B cell (primary cell): ENCODE measurements around the gene HACD4. TPM values are rescaled to one million over a fixed set of nuclear protein-coding genes. Genes with fewer than 3 reads are reported as not detected.
"Not testable (repeated sequence)": the region's sequence is repeated elsewhere in the genome, so short reads cannot be mapped to it uniquely, and the experiment has no call there.

Experiments used
- ATAC-seq: fragments of 200-7000 bp; cut with Tn5 transposase; one replicate; pipeline ENCODE4 v1.10.0; 2021; ENCODE audit warnings: low read depth, mild to moderate bottlenecking, moderate number of reproducible peaks, moderate library complexity
- CTCF ChIA-PET: fragments of 350-600 bp; sonication (Branson Sonifier 250); formaldehyde crosslinking; loops from one replicate; lab custom pipeline; 2021; ENCODE audit warnings: antibody characterized with exemption, inconsistent platforms; lab: Charles Lee
- POLR2A ChIA-PET: fragments of 350-600 bp; sonication (Branson Sonifier 250); formaldehyde crosslinking; loops from one replicate; lab custom pipeline; 2021; ENCODE audit warnings: antibody characterized with exemption; lab: Charles Lee
- DNase-seq: peaks from one replicate; pipeline ENCODE4 v3.0.0; 2013
- H2AFZ ChIP-seq: 2 replicates; pipeline ENCODE4 v1.6.1; 2012; ENCODE audit warnings: mild to moderate bottlenecking, low read depth, low read length; ENCODE audit not compliant: insufficient read depth, poor library complexity, severe bottlenecking
- H3K27ac ChIP-seq, 2 donors: 1 replicate in 1 of 2; 2 replicates in 1 of 2; pipeline ENCODE4 v1.5.1; 2012 to 2013; ENCODE audit warnings: low read length in 2 of 2, mild to moderate bottlenecking in 2 of 2, moderate library complexity in 1 of 2
- H3K27me3 ChIP-seq, 4 experiments: fragments of 200-600 bp in 1 of 4; sonication (generic) in 1 of 4; replicated peaks in 1 of 4; 1 replicate in 2 of 4; 2 replicates in 2 of 4; pipeline versions ENCODE4 v1.6.1 to v1.7.0; 2013 to 2016; ENCODE audit warnings: low read length in 3 of 4, mild to moderate bottlenecking in 2 of 4, mixed read lengths in 1 of 4, moderate library complexity in 1 of 4; ENCODE audit not compliant: insufficient read depth in 4 of 4, control insufficient read depth in 3 of 4; ENCODE audit errors: control extremely low read depth in 1 of 4
- H3K36me3 ChIP-seq, 2 experiments: replicated peaks in 1 of 2; 1 replicate in 1 of 2; 2 replicates in 1 of 2; pipeline versions ENCODE4 v1.6.1 to v1.7.1; 2013; ENCODE audit warnings: low read length in 1 of 2; ENCODE audit not compliant: insufficient read depth in 2 of 2, control insufficient read depth in 1 of 2; ENCODE audit errors: control extremely low read depth in 1 of 2, extremely low read depth in 1 of 2
- H3K4me1 ChIP-seq, 2 donors: fragments of 200-600 bp in 1 of 2; sonication (generic) in 1 of 2; 1 replicate in 1 of 2; 2 replicates in 1 of 2; pipeline versions ENCODE4 v1.5.1 to v1.6.1; 2013 to 2017; ENCODE audit warnings: low read length in 2 of 2; ENCODE audit not compliant: control insufficient read depth in 2 of 2, insufficient read depth in 2 of 2
- H3K4me2 ChIP-seq: replicated peaks from 2 replicates; pipeline ENCODE3; 2012; ENCODE audit warnings: mild to moderate bottlenecking, low read depth, low read length; ENCODE audit not compliant: poor library complexity, severe bottlenecking
- H3K4me3 ChIP-seq, 5 experiments: fragments of 200-600 bp in 1 of 5; sonication (generic) in 1 of 5; 1 replicate in 3 of 5; 2 replicates in 2 of 5; pipeline versions ENCODE4 v1.5.1 to v1.7.0; 2011 to 2016; ENCODE audit warnings: low read length in 4 of 5, mild to moderate bottlenecking in 4 of 5, low read depth in 2 of 5, control low read depth in 1 of 5, moderate library complexity in 1 of 5; ENCODE audit not compliant: insufficient read depth in 1 of 5; ENCODE audit errors: control extremely low read depth in 1 of 5, extremely low read depth in 1 of 5
- H3K79me2 ChIP-seq: fragments of 200-600 bp; sonication (generic); one replicate; pipeline ENCODE4 v1.6.0; 2016; ENCODE audit warnings: low read length; ENCODE audit not compliant: control insufficient read depth, insufficient read depth
- H3K9ac ChIP-seq: fragments of 200-600 bp; sonication (generic); 2 replicates; pipeline ENCODE4 v1.6.1; 2017; ENCODE audit warnings: mild to moderate bottlenecking, low read length, moderate library complexity
- H3K9me3 ChIP-seq, 3 donors: one replicate each; pipeline versions ENCODE4 v1.6.1 to v1.7.1; 2013; ENCODE audit warnings: low read length in 2 of 3; ENCODE audit not compliant: control insufficient read depth in 2 of 3, insufficient read depth in 1 of 3; ENCODE audit errors: control extremely low read depth in 1 of 3
- H4K20me1 ChIP-seq: 2 replicates; pipeline ENCODE4 v1.6.0; 2012; ENCODE audit warnings: mild to moderate bottlenecking, low read length; ENCODE audit not compliant: insufficient read depth, control insufficient read depth, poor library complexity, severe bottlenecking
- H3K27ac Mint-ChIP-seq: one replicate; pipeline ENCODE4 v1.8.0; 2021; ENCODE audit warnings: mixed read lengths
- H3K27me3 Mint-ChIP-seq: one replicate; pipeline ENCODE4 v1.8.0; 2021; ENCODE audit warnings: mixed read lengths
- H3K4me1 Mint-ChIP-seq: one replicate; pipeline ENCODE4 v1.8.0; 2021; ENCODE audit warnings: mixed read lengths
- H3K4me3 Mint-ChIP-seq: one replicate; pipeline ENCODE4 v1.8.0; 2021; ENCODE audit warnings: mixed read lengths
- H3K9me3 Mint-ChIP-seq: one replicate; pipeline ENCODE4 v1.8.0; 2022; ENCODE audit warnings: mixed read lengths; ENCODE audit not compliant: insufficient read depth
- CTCF ChIP-seq: fragments of 200-600 bp; IDR thresholded peaks from one replicate; pipeline ENCODE4 v1.8.0; 2022; ENCODE audit warnings: antibody characterized with exemption, mild to moderate bottlenecking
- EZH2 ChIP-seq: IDR thresholded peaks from 2 replicates; pipeline ENCODE4 v1.6.1; 2012; ENCODE audit warnings: borderline replicate concordance, low read depth, mild to moderate bottlenecking, moderate library complexity, low read length; ENCODE audit not compliant: insufficient read depth, poor library complexity, severe bottlenecking
- WGBS: methylation state at CpG from one replicate; pipeline ENCODE4 v1.1.5; 2013; ENCODE audit warnings: missing lambda C conversion rate; ENCODE audit not compliant: insufficient coverage; 5-methylcytosine and 5-hydroxymethylcytosine counted together
- intact Hi-C: fragments of 100-400 bp; cut with micrococcal nuclease; formaldehyde crosslinking; loops from one replicate; pipeline ENCODE4 v1.10.0; 2022
- polyA plus RNA-seq: library from polyadenylated mRNA; depleted of rRNA; stranded (reverse); fragments of >200 nt; gene quantifications from 2 replicates; pipeline ENCODE4 v1.2.3, GENCODE V29; 2012
- total RNA-seq, 2 donors: library from RNA; stranded (reverse); fragments of 120-200 nt in 1 of 2; gene quantifications; 1 replicate in 1 of 2; 2 replicates in 1 of 2; pipeline versions ENCODE4 v1.2.3 to v1.2.4, GENCODE V29; 2013 to 2022

HACD4 gene
- total and polyA plus RNA-seq, 2 donors (not counting 1 experiment from before 2014, with no cell fraction given): 3.9 to 4.5 TPM

DNA sequence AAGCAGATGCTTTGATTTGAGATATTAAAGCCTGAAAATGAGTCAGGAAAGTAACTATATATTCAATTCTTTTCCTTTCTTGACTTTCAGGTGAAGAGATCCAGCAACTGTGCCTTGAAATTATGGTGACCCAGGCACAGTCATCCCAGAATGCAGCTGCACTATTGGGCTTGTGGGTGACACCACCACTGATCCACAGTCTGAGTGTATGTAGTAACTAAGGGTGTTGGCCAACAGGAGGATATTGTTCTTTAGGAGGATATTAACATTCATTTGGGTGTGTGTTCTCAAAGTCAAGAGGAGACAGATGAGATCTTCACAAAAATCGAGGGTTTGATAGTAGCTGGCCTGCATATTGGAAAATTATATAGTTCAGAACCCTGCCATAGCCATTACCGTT is 53.2 kb downstream of the HACD4 start:
- no peaks in the 10 kb centered on the region for H4K20me1 ChIP-seq
- H3K4me2 ChIP-seq: no peak overlapping the region
- peaks cover 13% of the 10 kb centered on the region for H3K4me1 Mint-ChIP-seq
- no CpG with 5 or more reads among the region's 2 CpGs for WGBS
- no peak overlapping the region for H2AFZ ChIP-seq
- no peaks in the 10 kb centered on the region for H3K27me3 Mint-ChIP-seq
- no peak overlapping the region for H3K9ac ChIP-seq
- peaks cover 0 to 17% (median 9%) of the 10 kb centered on the region in 3 donors for H3K9me3 ChIP-seq
- H3K27me3 ChIP-seq: no peaks in the 10 kb centered on the region
- no peak overlapping the region for H3K4me3 Mint-ChIP-seq
- no peak overlapping the region for H3K27ac Mint-ChIP-seq
- TF ChIP-seq EZH2 (no peak), CTCF (no peak)
- ChIA-PET POLR2A (no interaction called here), CTCF (no interaction called here)
- H3K4me3 ChIP-seq: no peak overlapping the region
- peaks cover 13 to 15% of the 10 kb centered on the region in 2 donors for H3K4me1 ChIP-seq
- H3K9me3 Mint-ChIP-seq: peaks cover 2% of the 10 kb centered on the region
- H3K79me2 ChIP-seq: no peaks in the 10 kb centered on the region
- no peak overlapping the region for H3K27ac ChIP-seq
- peaks cover 0 to 2% of the 10 kb centered on the region in 2 experiments for H3K36me3 ChIP-seq
- intact Hi-C loops: no loop called here
- no peak for ATAC-seq
- no peak for DNase-seq

DNA sequence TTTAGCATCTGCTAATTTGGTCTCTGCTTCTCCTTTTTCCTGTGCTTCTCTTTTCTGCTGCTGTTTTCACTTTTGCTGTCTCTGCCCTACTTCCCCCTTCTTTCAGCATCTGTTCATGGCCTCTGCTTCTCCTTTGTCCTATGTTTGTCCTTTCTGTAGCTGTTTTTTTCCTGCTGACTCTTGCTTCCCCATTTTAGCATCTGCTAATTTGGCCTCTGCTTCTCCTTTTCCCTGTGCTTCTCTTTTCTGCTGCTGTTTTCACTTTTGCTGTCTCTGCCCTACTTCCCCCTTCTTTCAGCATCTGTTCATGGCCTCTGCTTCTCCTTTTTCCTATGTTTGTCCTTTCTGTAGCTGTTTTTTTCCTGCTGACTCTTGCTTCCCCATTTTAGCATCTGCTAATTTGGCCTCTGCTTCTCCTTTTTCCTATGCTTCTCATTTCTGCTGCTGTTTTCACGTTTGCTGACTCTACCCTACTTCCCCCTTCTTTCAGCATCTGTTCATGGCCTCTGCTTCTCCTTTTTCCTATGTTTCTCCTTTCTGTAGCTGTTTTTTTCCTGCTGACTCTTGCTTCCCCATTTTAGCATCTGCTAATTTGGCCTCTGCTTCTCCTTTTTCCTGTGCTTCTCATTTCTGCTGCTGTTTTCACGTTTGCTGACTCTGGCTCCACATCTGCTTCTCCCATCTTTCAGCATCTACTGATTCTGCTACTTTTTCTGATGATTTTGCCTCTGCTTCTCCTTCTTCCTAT is 57.1 kb downstream of the HACD4 start:
- CTCF ChIA-PET, H3K27ac Mint-ChIP-seq, POLR2A ChIA-PET, H3K36me3 ChIP-seq, H3K4me3 ChIP-seq, H3K79me2 ChIP-seq, H3K4me1 ChIP-seq, H3K9me3 Mint-ChIP-seq, intact Hi-C loops, H3K27me3 Mint-ChIP-seq, H3K9ac ChIP-seq, H4K20me1 ChIP-seq, H3K4me3 Mint-ChIP-seq, H3K4me1 Mint-ChIP-seq, ATAC-seq, H3K27me3 ChIP-seq, H3K4me2 ChIP-seq, H2AFZ ChIP-seq: not testable (repeated sequence)
- peak; percentile 29 for DNase-seq
- H3K27ac ChIP-seq: peak overlapping the region; percentile 11 to 45
- H3K9me3 ChIP-seq: peaks cover 3 to 28% (median 16%) of the 10 kb centered on the region in 3 donors
- 25% methylated on average over 1 of the region's 2 CpGs for WGBS

GRCh38 chr9:20973246-20973947 is 58.0 kb downstream of the HACD4 start:
- Histone ChIP-seq H3K9me3 (peaks cover 3 to 28% (median 16%) of the 10 kb centered on the region in 3 donors), H3K27ac (peak overlapping the region; percentile 35 to 51)
- H3K4me1 Mint-ChIP-seq, POLR2A ChIA-PET, H3K27me3 ChIP-seq, H3K9ac ChIP-seq, H3K9me3 Mint-ChIP-seq, H3K27me3 Mint-ChIP-seq, H3K79me2 ChIP-seq, H3K27ac Mint-ChIP-seq, ATAC-seq, H3K4me2 ChIP-seq, H3K36me3 ChIP-seq, H4K20me1 ChIP-seq, H3K4me3 Mint-ChIP-seq, H2AFZ ChIP-seq, H3K4me3 ChIP-seq, intact Hi-C loops, H3K4me1 ChIP-seq: not testable (repeated sequence)
- CTCF ChIA-PET: interaction anchor here (0.8 kb wide), 1 partner anchor 32 kb away, joined by 3 read pairs; no protein-coding TSS in a partner anchor
- 43% methylated on average over 2 of the region's 2 CpGs for WGBS
- peak; percentile 27 for DNase-seq
